GM21367 (cell line): Measurements from ENCODE around the gene TNPO3.
"Not testable (repeated sequence)": the region's sequence is repeated elsewhere in the genome, so short reads cannot be mapped to it uniquely, and the experiment has no call there.

Experiments
- ATAC-seq: cut with Tn5 transposase; IDR thresholded peaks from one replicate; pipeline ENCODE4 v1.9.1; 2021; ENCODE audit not compliant: unreplicated experiment

Gene TNPO3

DNA sequence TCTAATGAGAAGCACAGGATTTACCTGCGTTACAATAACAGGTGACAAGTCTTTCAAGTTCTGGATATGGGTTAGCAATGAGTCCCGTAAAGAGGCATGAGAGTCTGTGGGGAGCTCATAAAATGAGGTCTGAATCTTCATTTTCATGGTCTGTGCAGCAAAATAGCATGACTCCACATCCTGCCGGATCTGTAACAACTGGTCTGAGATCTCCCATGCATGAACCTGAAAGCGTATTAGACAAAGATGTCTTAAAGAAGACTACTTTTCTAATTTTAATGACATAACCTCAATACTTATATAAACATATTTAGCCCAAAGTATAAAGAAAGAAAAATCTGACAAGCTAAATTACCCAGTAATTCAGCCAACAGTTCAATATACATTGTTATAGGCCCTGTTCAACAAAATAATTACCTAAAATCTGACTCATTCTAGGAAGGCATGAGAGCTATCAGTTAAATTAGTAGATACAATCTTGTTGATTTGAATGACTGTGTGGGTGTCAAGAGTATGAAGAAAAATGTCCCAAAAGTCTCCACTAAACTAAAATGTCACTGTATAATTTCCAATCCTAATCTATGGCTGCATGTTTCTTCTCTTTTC lies 36.9 kb downstream of the TNPO3 start:
- peak; percentile 52 for ATAC-seq

DNA sequence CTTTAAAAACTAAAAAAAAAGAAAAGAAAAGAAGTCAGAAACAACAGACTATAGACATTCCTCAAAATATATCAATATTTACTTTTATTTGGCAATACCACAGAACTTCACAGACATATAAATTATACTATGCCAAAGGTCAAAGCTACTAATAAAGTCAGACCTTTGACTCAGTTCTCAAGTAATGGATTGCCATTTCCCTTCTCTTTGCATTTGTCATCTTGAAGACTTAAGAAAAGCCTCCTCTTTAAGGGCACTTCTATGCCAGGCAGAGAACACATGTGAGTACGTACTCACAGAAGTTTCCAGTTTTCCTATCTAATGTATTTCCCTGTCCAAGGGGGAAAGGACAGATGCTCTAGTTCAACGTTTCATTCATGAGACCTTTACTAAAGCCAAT lies 37.6 kb downstream of the TNPO3 start:
- no peak for ATAC-seq

GRCh38 chr7:129014501-129015101 lies 40.3 kb downstream of the TNPO3 start:
- ATAC-seq: no peak

GRCh38 chr7:129013048-129013724 lies 41.7 kb downstream of the TNPO3 start:
- ATAC-seq: no peak

DNA sequence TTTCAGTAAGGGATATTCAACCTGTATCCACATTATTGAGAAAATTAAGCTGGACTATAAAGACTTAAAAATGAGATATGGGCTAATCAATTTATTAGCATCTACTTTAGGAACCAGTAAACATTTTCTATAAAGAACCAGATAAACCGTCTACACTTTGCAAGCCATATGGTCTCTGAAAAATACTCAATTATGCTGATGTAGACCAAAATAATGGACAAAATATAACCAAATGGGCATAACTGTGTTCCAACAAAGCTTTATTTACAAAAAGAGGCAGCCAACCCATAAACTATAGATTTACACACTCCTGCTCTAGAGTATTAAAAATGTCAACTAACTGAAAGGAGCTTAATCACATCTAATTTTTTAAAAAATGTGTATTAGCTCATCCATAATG lies 42.3 kb downstream of the TNPO3 start:
- no peak for ATAC-seq

DNA sequence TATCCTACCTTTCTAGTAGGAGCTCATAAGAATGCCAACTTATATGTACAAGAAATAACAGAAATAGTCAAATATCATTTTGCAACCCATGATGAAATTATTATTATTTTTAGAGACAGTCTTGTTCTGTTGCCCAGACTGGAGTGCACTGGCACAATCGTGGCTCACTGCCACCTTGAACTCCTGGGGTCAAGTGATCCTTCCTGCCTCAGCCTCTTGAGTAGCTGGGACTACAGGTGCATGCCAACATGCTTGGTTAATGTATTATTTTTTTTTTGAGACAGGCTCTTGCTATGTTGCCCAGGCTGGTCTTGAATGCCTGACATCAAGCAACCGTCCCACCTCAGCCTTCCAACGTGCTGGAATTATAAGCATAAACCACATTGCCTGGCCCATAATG lies 44.8 kb downstream of the TNPO3 start:
- ATAC-seq: no peak

- peak; percentile 67 for ATAC-seq
Observed at GRCh38 chr7:129009437-129009836, 45.5 kb downstream of the TNPO3 start.

GRCh38 chr7:129008645-129009414 lies 46.1 kb downstream of the TNPO3 start:
- no peak for ATAC-seq

DNA sequence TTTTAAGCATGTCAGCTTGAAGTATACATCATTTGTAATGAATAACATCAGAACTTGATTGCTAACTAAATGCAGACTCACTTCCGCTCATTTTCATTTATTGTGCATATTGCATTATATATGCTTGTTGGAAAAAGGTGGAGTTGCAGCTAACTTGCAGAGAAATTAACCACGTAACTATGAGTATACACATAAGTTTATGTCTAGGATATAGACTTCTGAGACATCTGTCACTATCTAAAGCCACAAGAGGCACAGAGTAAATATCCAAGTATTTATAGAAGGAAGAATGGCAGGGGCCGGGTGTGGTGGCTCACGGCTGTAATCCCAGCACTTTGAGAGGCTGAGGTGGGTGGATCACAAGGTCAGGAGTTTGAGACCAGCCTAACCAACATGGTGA lies 47.3 kb downstream of the TNPO3 start:
- no peak for ATAC-seq

- ATAC-seq: no peak
Observed at GRCh38 chr7:129006636-129007414, 48.1 kb downstream of the TNPO3 start.

- ATAC-seq: no peak
Observed at GRCh38 chr7:129005186-129005585, 49.7 kb downstream of the TNPO3 start.

DNA sequence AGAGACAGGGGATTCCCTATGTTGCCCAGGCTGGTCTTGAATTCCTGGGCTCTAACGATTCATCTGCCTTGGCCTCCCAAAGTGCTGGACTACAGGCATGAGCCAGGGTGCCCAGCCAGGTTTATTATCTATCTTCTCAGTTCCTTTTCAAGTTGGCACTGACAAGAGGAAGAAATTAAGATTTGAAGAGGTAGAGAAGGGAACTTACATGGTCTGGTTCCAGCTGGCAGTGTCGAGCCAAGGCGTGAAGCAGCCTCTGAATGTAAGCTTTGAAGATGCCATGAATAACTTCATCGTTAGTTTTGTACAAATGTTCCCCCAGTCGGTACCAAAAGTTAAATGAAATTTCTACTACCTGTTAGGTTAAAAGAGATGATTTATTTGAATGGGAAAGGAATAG lies 57.7 kb downstream of the TNPO3 start:
- no peak for ATAC-seq

GRCh38 chr7:128994560-128994959 lies 60.4 kb downstream of the TNPO3 start:
- ATAC-seq: not testable (repeated sequence)

DNA sequence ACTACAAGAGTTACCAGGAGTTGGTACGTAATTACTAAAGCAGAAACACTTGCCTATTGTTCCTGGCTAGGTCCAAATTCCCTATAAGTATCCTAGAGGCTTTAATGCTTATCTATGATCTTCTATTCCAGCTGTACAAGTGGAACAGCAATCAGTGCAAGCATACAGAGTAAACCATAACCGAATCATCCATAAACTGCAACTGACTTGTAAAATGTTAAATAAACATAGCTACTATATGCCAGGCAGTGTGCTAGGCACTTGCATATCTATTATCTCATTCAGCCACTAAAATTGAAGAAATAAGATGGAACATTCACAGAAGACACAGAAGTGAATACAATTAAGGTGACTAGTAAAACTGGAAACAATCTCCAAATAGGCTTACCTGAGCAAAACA lies 61.5 kb downstream of the TNPO3 start:
- ATAC-seq: no peak

- no peak for ATAC-seq
Observed at GRCh38 chr7:128989961-128990360, 65.0 kb downstream of the TNPO3 start.

- no peak for ATAC-seq
Observed at GRCh38 chr7:128988372-128988771, 66.5 kb downstream of the TNPO3 start.

DNA sequence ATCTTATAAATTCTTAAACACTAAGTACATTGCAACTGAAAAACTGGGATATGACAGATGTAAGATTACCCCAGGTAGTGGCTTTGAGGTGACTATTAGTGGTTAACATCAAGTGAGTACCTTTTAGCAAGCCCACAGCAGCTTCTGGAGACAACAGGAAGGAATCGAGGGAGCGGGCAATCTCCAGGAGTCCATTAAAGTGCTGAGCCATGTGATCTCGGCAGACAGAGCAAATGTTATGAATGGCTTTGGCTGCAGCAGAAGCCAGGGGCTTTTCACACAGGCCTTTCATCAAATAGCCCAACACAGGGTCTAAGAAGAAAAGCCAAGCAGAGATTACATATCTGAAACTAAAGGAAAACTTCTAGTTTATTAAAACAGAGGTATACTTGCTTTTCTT lies 68.3 kb downstream of the TNPO3 start:
- no peak for ATAC-seq

DNA sequence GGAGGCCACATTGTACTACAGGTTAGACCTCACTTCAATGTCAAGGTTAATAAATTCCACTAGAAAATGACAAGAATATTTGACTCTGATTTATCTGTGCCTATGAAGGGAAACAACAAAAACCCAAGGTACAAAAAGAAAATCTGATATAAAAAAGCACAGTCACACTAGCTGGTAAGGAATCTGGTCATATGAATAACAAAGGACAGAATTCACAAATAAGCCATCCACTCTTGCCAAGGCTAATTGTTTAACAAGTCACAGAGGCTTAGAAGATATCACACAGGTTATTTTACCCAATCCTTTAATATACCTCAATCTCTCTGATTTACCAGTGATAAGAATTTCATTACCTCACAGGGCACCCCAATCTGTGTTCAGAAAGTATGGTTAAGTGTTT lies 69.3 kb downstream of the TNPO3 start:
- no peak for ATAC-seq

- no peak for ATAC-seq
Observed at GRCh38 chr7:128982105-128982504, 72.8 kb downstream of the TNPO3 start.

GRCh38 chr7:128974241-128974934 lies 80.5 kb downstream of the TNPO3 start:
- ATAC-seq: no peak
